ENCODE data around the gene VAMP1.

The VAMP1 gene

DNA sequence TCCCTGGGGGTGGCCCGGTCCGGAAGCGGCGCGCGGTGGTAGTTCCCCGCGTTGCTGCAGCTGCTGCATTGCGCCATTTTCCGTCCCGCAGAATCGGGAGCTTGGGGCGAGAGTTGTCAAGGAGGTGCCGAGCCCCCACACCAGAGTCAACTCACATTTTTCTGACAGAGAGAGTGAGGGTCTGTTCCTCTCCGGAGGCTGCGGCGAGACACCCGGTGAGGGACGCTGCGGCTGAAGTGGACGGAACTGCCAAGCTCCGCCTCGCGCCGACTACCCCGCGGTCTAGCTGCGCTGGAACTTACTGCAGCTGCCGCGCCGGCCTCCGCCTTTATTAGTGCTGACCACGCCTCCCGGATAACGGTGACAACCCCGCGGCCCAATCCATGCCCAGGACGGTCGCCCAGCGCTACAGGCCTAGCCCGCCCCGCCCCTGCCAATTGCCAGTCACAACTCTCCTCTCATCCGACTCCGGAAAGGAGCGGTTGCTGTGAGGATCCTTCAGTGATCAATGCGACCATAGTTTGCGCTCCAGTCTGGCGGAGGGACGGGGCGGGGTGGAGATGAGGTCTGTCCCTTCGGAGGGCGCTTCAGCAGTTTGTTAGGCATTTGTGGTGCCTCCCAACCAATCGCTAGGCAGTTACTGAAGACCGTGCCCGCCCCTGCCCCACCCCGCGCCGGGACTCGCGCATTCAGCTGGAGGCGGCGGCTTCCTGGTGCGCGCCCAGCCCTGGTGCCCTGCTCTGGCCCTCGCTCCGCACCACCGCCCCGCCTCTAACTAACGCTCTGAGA, at the start of gene VAMP1 (continued):
- TF ChIP-seq, protein P1, sequence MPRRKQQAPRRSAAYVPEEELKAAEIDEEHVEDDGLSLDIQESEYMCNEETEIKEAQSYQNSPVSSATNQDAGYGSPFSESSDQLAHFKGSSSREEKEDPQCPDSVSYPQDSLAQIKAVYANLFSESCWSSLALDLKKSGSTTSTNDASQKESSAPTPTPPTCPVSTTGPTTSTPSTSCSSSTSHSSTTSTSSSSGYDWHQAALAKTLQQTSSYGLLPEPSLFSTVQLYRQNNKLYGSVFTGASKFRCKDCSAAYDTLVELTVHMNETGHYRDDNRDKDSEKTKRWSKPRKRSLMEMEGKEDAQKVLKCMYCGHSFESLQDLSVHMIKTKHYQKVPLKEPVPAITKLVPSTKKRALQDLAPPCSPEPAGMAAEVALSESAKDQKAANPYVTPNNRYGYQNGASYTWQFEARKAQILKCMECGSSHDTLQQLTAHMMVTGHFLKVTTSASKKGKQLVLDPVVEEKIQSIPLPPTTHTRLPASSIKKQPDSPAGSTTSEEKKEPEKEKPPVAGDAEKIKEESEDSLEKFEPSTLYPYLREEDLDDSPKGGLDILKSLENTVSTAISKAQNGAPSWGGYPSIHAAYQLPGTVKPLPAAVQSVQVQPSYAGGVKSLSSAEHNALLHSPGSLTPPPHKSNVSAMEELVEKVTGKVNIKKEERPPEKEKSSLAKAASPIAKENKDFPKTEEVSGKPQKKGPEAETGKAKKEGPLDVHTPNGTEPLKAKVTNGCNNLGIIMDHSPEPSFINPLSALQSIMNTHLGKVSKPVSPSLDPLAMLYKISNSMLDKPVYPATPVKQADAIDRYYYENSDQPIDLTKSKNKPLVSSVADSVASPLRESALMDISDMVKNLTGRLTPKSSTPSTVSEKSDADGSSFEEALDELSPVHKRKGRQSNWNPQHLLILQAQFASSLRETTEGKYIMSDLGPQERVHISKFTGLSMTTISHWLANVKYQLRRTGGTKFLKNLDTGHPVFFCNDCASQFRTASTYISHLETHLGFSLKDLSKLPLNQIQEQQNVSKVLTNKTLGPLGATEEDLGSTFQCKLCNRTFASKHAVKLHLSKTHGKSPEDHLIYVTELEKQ (tag by site-specific recombination; IDR thresholded peaks at IDR 0.05; ENCODE audit: borderline replicate concordance): no peak
- no peak for TF ChIP-seq ZNF544 (tag by site-specific recombination; IDR thresholded peaks at IDR 0.05)
- TF ChIP-seq MEIS1 (CRISPR knock-in tag; IDR thresholded peaks at IDR 0.05; ENCODE audit: borderline replicate concordance): no peak
- no peak; the same call in 1 of the 2 replicates for TF ChIP-seq ZNF140 (tag by site-specific recombination; IDR thresholded peaks at IDR 0.05)
- TF ChIP-seq ZNF248 (tag by site-specific recombination; IDR thresholded peaks at IDR 0.05): no peak
- no peak for TF ChIP-seq ZNF292 (tag by site-specific recombination; IDR thresholded peaks at IDR 0.05; ENCODE audit: borderline replicate concordance, low read depth)
- no peak for TF ChIP-seq ZNF654 (tag by site-specific recombination; IDR thresholded peaks at IDR 0.05; ENCODE audit: low read depth)
- peak; percentile 70 for TF ChIP-seq ZNF341 (tag by site-specific recombination; IDR thresholded peaks at IDR 0.05; ENCODE audit: low read depth)
- TF ChIP-seq PRDM6 (tag by site-specific recombination; IDR thresholded peaks at IDR 0.05): no peak
- peak; percentile 52; the same call in 1 of the 2 replicates for TF ChIP-seq MYNN (tag by site-specific recombination; IDR thresholded peaks at IDR 0.05; ENCODE audit: borderline replicate concordance)
- TF ChIP-seq SP3 (tag by site-specific recombination; IDR thresholded peaks at IDR 0.05): peak; percentile 93
- TF ChIP-seq, protein P2, sequence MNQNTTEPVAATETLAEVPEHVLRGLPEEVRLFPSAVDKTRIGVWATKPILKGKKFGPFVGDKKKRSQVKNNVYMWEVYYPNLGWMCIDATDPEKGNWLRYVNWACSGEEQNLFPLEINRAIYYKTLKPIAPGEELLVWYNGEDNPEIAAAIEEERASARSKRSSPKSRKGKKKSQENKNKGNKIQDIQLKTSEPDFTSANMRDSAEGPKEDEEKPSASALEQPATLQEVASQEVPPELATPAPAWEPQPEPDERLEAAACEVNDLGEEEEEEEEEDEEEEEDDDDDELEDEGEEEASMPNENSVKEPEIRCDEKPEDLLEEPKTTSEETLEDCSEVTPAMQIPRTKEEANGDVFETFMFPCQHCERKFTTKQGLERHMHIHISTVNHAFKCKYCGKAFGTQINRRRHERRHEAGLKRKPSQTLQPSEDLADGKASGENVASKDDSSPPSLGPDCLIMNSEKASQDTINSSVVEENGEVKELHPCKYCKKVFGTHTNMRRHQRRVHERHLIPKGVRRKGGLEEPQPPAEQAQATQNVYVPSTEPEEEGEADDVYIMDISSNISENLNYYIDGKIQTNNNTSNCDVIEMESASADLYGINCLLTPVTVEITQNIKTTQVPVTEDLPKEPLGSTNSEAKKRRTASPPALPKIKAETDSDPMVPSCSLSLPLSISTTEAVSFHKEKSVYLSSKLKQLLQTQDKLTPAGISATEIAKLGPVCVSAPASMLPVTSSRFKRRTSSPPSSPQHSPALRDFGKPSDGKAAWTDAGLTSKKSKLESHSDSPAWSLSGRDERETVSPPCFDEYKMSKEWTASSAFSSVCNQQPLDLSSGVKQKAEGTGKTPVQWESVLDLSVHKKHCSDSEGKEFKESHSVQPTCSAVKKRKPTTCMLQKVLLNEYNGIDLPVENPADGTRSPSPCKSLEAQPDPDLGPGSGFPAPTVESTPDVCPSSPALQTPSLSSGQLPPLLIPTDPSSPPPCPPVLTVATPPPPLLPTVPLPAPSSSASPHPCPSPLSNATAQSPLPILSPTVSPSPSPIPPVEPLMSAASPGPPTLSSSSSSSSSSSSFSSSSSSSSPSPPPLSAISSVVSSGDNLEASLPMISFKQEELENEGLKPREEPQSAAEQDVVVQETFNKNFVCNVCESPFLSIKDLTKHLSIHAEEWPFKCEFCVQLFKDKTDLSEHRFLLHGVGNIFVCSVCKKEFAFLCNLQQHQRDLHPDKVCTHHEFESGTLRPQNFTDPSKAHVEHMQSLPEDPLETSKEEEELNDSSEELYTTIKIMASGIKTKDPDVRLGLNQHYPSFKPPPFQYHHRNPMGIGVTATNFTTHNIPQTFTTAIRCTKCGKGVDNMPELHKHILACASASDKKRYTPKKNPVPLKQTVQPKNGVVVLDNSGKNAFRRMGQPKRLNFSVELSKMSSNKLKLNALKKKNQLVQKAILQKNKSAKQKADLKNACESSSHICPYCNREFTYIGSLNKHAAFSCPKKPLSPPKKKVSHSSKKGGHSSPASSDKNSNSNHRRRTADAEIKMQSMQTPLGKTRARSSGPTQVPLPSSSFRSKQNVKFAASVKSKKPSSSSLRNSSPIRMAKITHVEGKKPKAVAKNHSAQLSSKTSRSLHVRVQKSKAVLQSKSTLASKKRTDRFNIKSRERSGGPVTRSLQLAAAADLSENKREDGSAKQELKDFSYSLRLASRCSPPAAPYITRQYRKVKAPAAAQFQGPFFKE (tag by site-specific recombination; IDR thresholded peaks at IDR 0.05; ENCODE audit: borderline replicate concordance): peak; percentile 12; the same call in 1 of the 2 replicates
- TF ChIP-seq GFI1B (tag by site-specific recombination; IDR thresholded peaks at IDR 0.05): peak; percentile 50; the same call in 1 of the 2 replicates
- TF ChIP-seq ZNF580 (tag by site-specific recombination; IDR thresholded peaks at IDR 0.05): 0 out of 2 replicates have a peak, but pooled peaks have one; percentile 31
- peak; percentile 84 for TF ChIP-seq ZBTB8A (tag by site-specific recombination; IDR thresholded peaks at IDR 0.05)
- no peak for TF ChIP-seq ZNF701 (tag by site-specific recombination; IDR thresholded peaks at IDR 0.05)
- peak; percentile 68; the same call in 1 of the 2 replicates for TF ChIP-seq ZNF449 (tag by site-specific recombination; IDR thresholded peaks at IDR 0.05)
- TF ChIP-seq, protein P3, sequence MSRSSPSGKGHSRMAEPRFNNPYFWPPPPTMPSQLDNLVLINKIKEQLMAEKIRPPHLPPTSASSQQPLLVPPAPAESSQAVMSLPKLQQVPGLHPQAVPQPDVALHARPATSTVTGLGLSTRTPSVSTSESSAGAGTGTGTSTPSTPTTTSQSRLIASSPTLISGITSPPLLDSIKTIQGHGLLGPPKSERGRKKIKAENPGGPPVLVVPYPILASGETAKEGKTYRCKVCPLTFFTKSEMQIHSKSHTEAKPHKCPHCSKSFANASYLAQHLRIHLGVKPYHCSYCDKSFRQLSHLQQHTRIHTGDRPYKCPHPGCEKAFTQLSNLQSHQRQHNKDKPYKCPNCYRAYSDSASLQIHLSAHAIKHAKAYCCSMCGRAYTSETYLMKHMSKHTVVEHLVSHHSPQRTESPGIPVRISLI (tag by site-specific recombination; IDR thresholded peaks at IDR 0.05): no peak
- TF ChIP-seq ZNF585B (tag by site-specific recombination; IDR thresholded peaks at IDR 0.05): no peak; the same call in 1 of the 2 replicates
- TF ChIP-seq ZNF571 (tag by site-specific recombination; IDR thresholded peaks at IDR 0.05): no peak
- 0 out of 2 replicates have a peak, but pooled peaks have one; percentile 16 for TF ChIP-seq ZNF792 (tag by site-specific recombination; IDR thresholded peaks at IDR 0.05)
